Mesendoderm (in vitro differentiated cells): ENCODE data around the gene CDH24.
A peak's percentile ranks its signal among the peaks of the same experiment; 100 is the strongest.

Experiments
- DNase-seq: peaks from one replicate; pipeline ENCODE4 v3.0.0; 2013
- H2AK5ac ChIP-seq: 2 replicates; pipeline ENCODE4 v1.6.1; 2013; ENCODE audit warnings: low read length, inconsistent platforms
- H2BK120ac ChIP-seq: 2 replicates; pipeline ENCODE4 v1.6.1; 2013; ENCODE audit warnings: low read depth, mild to moderate bottlenecking, low read length, moderate library complexity, mixed read lengths
- H2BK15ac ChIP-seq: replicated peaks from 2 replicates; pipeline ENCODE4 v1.6.1; 2013; ENCODE audit warnings: low read depth, mild to moderate bottlenecking, moderate library complexity
- H2BK5ac ChIP-seq: 2 replicates; pipeline ENCODE4 v1.6.1; 2013; ENCODE audit warnings: low read length, inconsistent platforms
- H3K18ac ChIP-seq: 2 replicates; pipeline ENCODE4 v1.6.1; 2013; ENCODE audit warnings: mild to moderate bottlenecking, low read length, mixed read lengths
- H3K23ac ChIP-seq: one replicate; pipeline ENCODE4 v1.6.1; 2013; ENCODE audit warnings: low read length
- H3K27ac ChIP-seq: 2 replicates; pipeline ENCODE4 v1.5.1; 2013; ENCODE audit warnings: low read depth, mild to moderate bottlenecking, inconsistent platforms, low read length, moderate library complexity
- H3K27me3 ChIP-seq: 2 replicates; pipeline ENCODE4 v1.6.1; 2013; ENCODE audit warnings: low read length, control low read depth, mild to moderate bottlenecking, inconsistent platforms; ENCODE audit not compliant: insufficient read depth, poor library complexity
- H3K36me3 ChIP-seq: 2 replicates; pipeline ENCODE4 v1.6.1; 2013; ENCODE audit warnings: low read length, inconsistent platforms; ENCODE audit not compliant: control insufficient read depth, insufficient read depth
- H3K4ac ChIP-seq: one replicate; pipeline ENCODE4 v1.6.1; 2013; ENCODE audit warnings: low read depth, mild to moderate bottlenecking, low read length, moderate library complexity
- H3K4me1 ChIP-seq: 2 replicates; pipeline ENCODE4 v1.6.1; 2013; ENCODE audit warnings: low read depth, low read length, inconsistent platforms; ENCODE audit not compliant: control insufficient read depth
- H3K4me2 ChIP-seq: 2 replicates; pipeline ENCODE4 v1.6.1; 2013; ENCODE audit warnings: low read length
- H3K4me3 ChIP-seq: 2 replicates; pipeline ENCODE4 v1.5.1; 2013; ENCODE audit warnings: mild to moderate bottlenecking, low read length
- H3K56ac ChIP-seq: one replicate; pipeline ENCODE4 v1.6.1; 2013; ENCODE audit warnings: low read length
- H3K79me1 ChIP-seq: 2 replicates; pipeline ENCODE4 v1.6.1; 2013; ENCODE audit warnings: low read length, inconsistent platforms
- H3K79me2 ChIP-seq: 2 replicates; pipeline ENCODE4 v1.6.1; 2013; ENCODE audit warnings: mild to moderate bottlenecking, low read length; ENCODE audit not compliant: control insufficient read depth, insufficient read depth
- H3K9ac ChIP-seq: 2 replicates; pipeline ENCODE4 v1.6.1; 2013; ENCODE audit warnings: low read length, inconsistent platforms
- H4K5ac ChIP-seq: one replicate; pipeline ENCODE4 v1.6.1; 2013; ENCODE audit warnings: low read length
- H4K8ac ChIP-seq: one replicate; pipeline ENCODE4 v1.6.1; 2013; ENCODE audit warnings: low read depth, mild to moderate bottlenecking, control low read depth, low read length, moderate library complexity
- WGBS: extraction: QIAGEN DNeasy Blood & Tissue Kit; methylation state at CpG from one replicate; pipeline ENCODE4 v1.1.7; 2013; ENCODE audit warnings: low lambda C conversion rate, missing lambda C conversion rate; ENCODE audit not compliant: insufficient coverage; ENCODE audit errors: extremely low coverage; 5-methylcytosine and 5-hydroxymethylcytosine counted together

The CDH24 gene

GRCh38 chr14:23093104-23093503, 35.8 kb upstream of the CDH24 start:
- H3K36me3 ChIP-seq = peaks cover 11% of the 10 kb centered on the region
- no peak overlapping the region for H3K4me2 ChIP-seq
- H3K27me3 ChIP-seq = no peaks in the 10 kb centered on the region
- H2BK15ac ChIP-seq = no peak overlapping the region
- no peak overlapping the region for H2AK5ac ChIP-seq
- peaks cover 14% of the 10 kb centered on the region for H3K79me1 ChIP-seq
- peak overlapping the region; percentile 99 for H3K9ac ChIP-seq
- H3K56ac ChIP-seq = peak overlapping the region; percentile 19
- H3K4me3 ChIP-seq = no peak overlapping the region
- H4K8ac ChIP-seq = no peak overlapping the region
- H3K18ac ChIP-seq = no peak overlapping the region
- H3K23ac ChIP-seq = no peak overlapping the region
- H3K79me2 ChIP-seq = peaks cover 51% of the 10 kb centered on the region
- H2BK120ac ChIP-seq = no peak overlapping the region
- H3K4ac ChIP-seq = no peak overlapping the region
- DNase-seq = no peak
- no peak overlapping the region for H4K5ac ChIP-seq
- H3K4me1 ChIP-seq = peaks cover 9% of the 10 kb centered on the region
- no peak overlapping the region for H2BK5ac ChIP-seq
- no CpG with 5 or more reads among the region's 2 CpGs for WGBS
- H3K27ac ChIP-seq = no peak overlapping the region

GRCh38 chr14:23091294-23092225, 34.2 kb upstream of the CDH24 start:
- H3K4ac ChIP-seq = no peak overlapping the region
- H4K8ac ChIP-seq = no peak overlapping the region
- H3K4me3 ChIP-seq = no peak overlapping the region
- H2AK5ac ChIP-seq = no peak overlapping the region
- H3K56ac ChIP-seq = no peak overlapping the region
- no peak overlapping the region for H2BK15ac ChIP-seq
- H2BK120ac ChIP-seq = no peak overlapping the region
- peaks cover 12% of the 10 kb centered on the region for H3K36me3 ChIP-seq
- no peak overlapping the region for H3K18ac ChIP-seq
- H3K27ac ChIP-seq = no peak overlapping the region
- DNase-seq = no peak
- H3K27me3 ChIP-seq = no peaks in the 10 kb centered on the region
- peaks cover 8% of the 10 kb centered on the region for H3K79me1 ChIP-seq
- no peak overlapping the region for H3K9ac ChIP-seq
- no peak overlapping the region for H3K4me2 ChIP-seq
- no peak overlapping the region for H3K23ac ChIP-seq
- peaks cover 38% of the 10 kb centered on the region for H3K79me2 ChIP-seq
- no peak overlapping the region for H2BK5ac ChIP-seq
- WGBS = no CpG with 5 or more reads among the region's 12 CpGs
- no peak overlapping the region for H4K5ac ChIP-seq
- peaks cover 9% of the 10 kb centered on the region for H3K4me1 ChIP-seq

GRCh38 chr14:23090254-23090636, 32.9 kb upstream of the CDH24 start:
- no peaks in the 10 kb centered on the region for H3K27me3 ChIP-seq
- H3K23ac ChIP-seq = no peak overlapping the region
- no peak overlapping the region for H3K18ac ChIP-seq
- H3K79me1 ChIP-seq = peaks cover 8% of the 10 kb centered on the region
- WGBS = no CpG with 5 or more reads among the region's 4 CpGs
- no peak overlapping the region for H3K4me3 ChIP-seq
- H3K9ac ChIP-seq = no peak overlapping the region
- no peak overlapping the region for H2BK5ac ChIP-seq
- DNase-seq = no peak
- no peak overlapping the region for H4K8ac ChIP-seq
- peaks cover 9% of the 10 kb centered on the region for H3K4me1 ChIP-seq
- H3K36me3 ChIP-seq = peaks cover 12% of the 10 kb centered on the region
- H3K27ac ChIP-seq = no peak overlapping the region
- H2BK15ac ChIP-seq = no peak overlapping the region
- H3K4me2 ChIP-seq = no peak overlapping the region
- no peak overlapping the region for H4K5ac ChIP-seq
- H3K79me2 ChIP-seq = peaks cover 33% of the 10 kb centered on the region
- no peak overlapping the region for H2AK5ac ChIP-seq
- H2BK120ac ChIP-seq = no peak overlapping the region
- no peak overlapping the region for H3K4ac ChIP-seq
- H3K56ac ChIP-seq = no peak overlapping the region

- Histone ChIP-seq H3K4me1 (peaks cover 9% of the 10 kb centered on the region), H3K27ac (no peak overlapping the region), H3K79me1 (peaks cover 8% of the 10 kb centered on the region), H3K79me2 (peaks cover 33% of the 10 kb centered on the region), H3K27me3 (no peaks in the 10 kb centered on the region), H2BK15ac (no peak overlapping the region), H3K4ac (no peak overlapping the region), H2AK5ac (no peak overlapping the region), H3K36me3 (peaks cover 12% of the 10 kb centered on the region), H3K18ac (no peak overlapping the region), H2BK120ac (no peak overlapping the region), H4K8ac (no peak overlapping the region), H3K56ac (no peak overlapping the region), H2BK5ac (no peak overlapping the region), H3K4me2 (no peak overlapping the region), H3K9ac (no peak overlapping the region), H3K4me3 (no peak overlapping the region), H3K23ac (no peak overlapping the region), H4K5ac (no peak overlapping the region)
- no CpG with 5 or more reads among the region's 12 CpGs for WGBS
- no peak for DNase-seq
Measured at GRCh38 chr14:23089498-23090253, 32.4 kb upstream of the CDH24 start.

GRCh38 chr14:23086565-23086964, 29.2 kb upstream of the CDH24 start:
- Histone ChIP-seq H3K4me3 (no peak overlapping the region), H4K5ac (no peak overlapping the region), H2AK5ac (no peak overlapping the region), H3K4me2 (no peak overlapping the region), H3K27ac (no peak overlapping the region), H3K4ac (no peak overlapping the region), H3K4me1 (no peaks in the 10 kb centered on the region), H2BK5ac (no peak overlapping the region), H2BK120ac (no peak overlapping the region), H3K79me2 (peaks cover 6% of the 10 kb centered on the region), H3K56ac (no peak overlapping the region), H3K9ac (no peak overlapping the region), H3K36me3 (peaks cover 12% of the 10 kb centered on the region), H2BK15ac (no peak overlapping the region), H3K18ac (no peak overlapping the region), H3K79me1 (peaks cover 3% of the 10 kb centered on the region), H3K23ac (no peak overlapping the region), H3K27me3 (no peaks in the 10 kb centered on the region), H4K8ac (no peak overlapping the region)
- no peak for DNase-seq
- WGBS = no CpG with 5 or more reads among the region's 1 CpG
